ENCODE data around the gene C17orf100. TPM values are rescaled to one million over a fixed set of nuclear protein-coding genes. Genes with fewer than 3 reads are reported as not detected.

Gene C17orf100
- total and polyA plus RNA-seq, 10 of the 15 experiments (the other 5 are each of a cell fraction or from before 2014, with no cell fraction given), result 0.84 to 4.7 (median 1.8) TPM

GRCh38 chr17:6640536-6641246 lies 10.9 kb upstream of the C17orf100 start, which contains the start of the genes KIAA0753 and TXNDC17 (continued):
- TF ChIP-seq ZNF687 (IDR thresholded peaks at IDR 0.05) (peak; percentile 77; the same call in 1 of the 2 replicates), ATF3 (IDR thresholded peaks at IDR 0.05; ENCODE audit: borderline replicate concordance, extremely low read depth, low read depth, low read length) (no peak), BCL11A (IDR thresholded peaks at IDR 0.05; ENCODE audit: low read depth, low read length) (no peak), MYB (IDR thresholded peaks at IDR 0.05; ENCODE audit: borderline replicate concordance, low read depth, low read length) (no peak), NR2F1 (conservative IDR thresholded peaks at IDR 0.05) (peak; percentile 53; the same call in 1 of the 2 replicates), SKIL (IDR thresholded peaks at IDR 0.05; ENCODE audit: low read depth, poor library complexity, severe bottlenecking) (peak; percentile 34), NBN (IDR thresholded peaks at IDR 0.05) (peak; percentile 83), USF2 (IDR thresholded peaks at IDR 0.05; ENCODE audit: borderline replicate concordance, low read depth, low read length) (no peak), POU2F2 (IDR thresholded peaks at IDR 0.05; ENCODE audit: borderline replicate concordance, low read depth, low read length) (peak; percentile 57; the same call in 2 of the 3 replicates), IRF4 (IDR thresholded peaks at IDR 0.05; ENCODE audit: low read depth, low read length) (no peak), BACH1 (IDR thresholded peaks at IDR 0.05; ENCODE audit: borderline replicate concordance) (peak; percentile 79), USF1 (IDR thresholded peaks at IDR 0.05; ENCODE audit: borderline replicate concordance, extremely low read length, insufficient read depth, low read depth, low read length) (no peak), JUND (IDR thresholded peaks at IDR 0.05; ENCODE audit: low read depth, low read length) (0 out of 2 replicates have a peak, but pooled peaks have one; percentile 38), IRF3 (IDR thresholded peaks at IDR 0.05) (no peak), TCF7 (IDR thresholded peaks at IDR 0.05; ENCODE audit: borderline replicate concordance) (no peak), TAF1 (IDR thresholded peaks at IDR 0.05; ENCODE audit: borderline replicate concordance, low read depth, low read length) (peak; percentile 98), NRF1 (conservative IDR thresholded peaks at IDR 0.05; ENCODE audit: low read depth, low read length) (no peak), SUPT20H (IDR thresholded peaks at IDR 0.05; ENCODE audit: borderline replicate concordance, control insufficient read depth, low read depth, low read length) (no peak), JUNB (IDR thresholded peaks at IDR 0.05) (no peak)
